ENCODE data around the gene CLEC14A. TPM values are rescaled to one million over a fixed set of nuclear protein-coding genes. Genes with fewer than 3 reads are reported as not detected.

The CLEC14A gene
- total and polyA plus RNA-seq, 2 donors (not counting 1 experiment from before 2014, with no cell fraction given), result not detected

GRCh38 chr14:38290601-38291188, 34.8 kb upstream of the CLEC14A start:
- H3K36me3 ChIP-seq (replicated peaks in 1 of 2; ENCODE audit: control extremely low read depth in 1 of 2, control insufficient read depth in 1 of 2, extremely low read depth in 1 of 2, insufficient read depth in 2 of 2, low read length in 1 of 2), result no peaks in the 10 kb centered on the region
- Mint-ChIP-seq H3K27ac (no peak overlapping the region), H3K9me3 (ENCODE audit: insufficient read depth) (no peaks in the 10 kb centered on the region), H3K4me1 (no peaks in the 10 kb centered on the region), H3K27me3 (no peaks in the 10 kb centered on the region), H3K4me3 (no peak overlapping the region)
- ATAC-seq (ENCODE audit: low read depth), result no peak
- H3K27ac ChIP-seq (ENCODE audit: low read length in 2 of 2), result no peak overlapping the region
- no peaks in the 10 kb centered on the region for H3K79me2 ChIP-seq (ENCODE audit: control insufficient read depth, insufficient read depth, low read length)
- H3K9ac ChIP-seq (ENCODE audit: low read length), result no peak overlapping the region
- H3K27me3 ChIP-seq (replicated peaks in 1 of 4; ENCODE audit: control extremely low read depth in 1 of 4, control insufficient read depth in 3 of 4, insufficient read depth in 4 of 4, low read length in 3 of 4), result no peaks in the 10 kb centered on the region
- no peak overlapping the region for H3K4me2 ChIP-seq (replicated peaks; ENCODE audit: low read depth, low read length, poor library complexity, severe bottlenecking)
- no peaks in the 10 kb centered on the region for H4K20me1 ChIP-seq (ENCODE audit: control insufficient read depth, insufficient read depth, low read length, poor library complexity, severe bottlenecking)
- TF ChIP-seq EZH2 (IDR thresholded peaks at IDR 0.05; ENCODE audit: borderline replicate concordance, insufficient read depth, low read depth, low read length, poor library complexity, severe bottlenecking) (no peak), CTCF (IDR thresholded peaks at IDR 0.05) (no peak)
- 60% methylated on average over 1 of the region's 5 CpGs for WGBS (ENCODE audit: insufficient coverage)
- no peak overlapping the region for H2AFZ ChIP-seq (ENCODE audit: insufficient read depth, low read depth, low read length, poor library complexity, severe bottlenecking)
- CTCF ChIA-PET, result no interaction called here
- no peaks in the 10 kb centered on the region for H3K4me1 ChIP-seq (ENCODE audit: control insufficient read depth in 2 of 2, insufficient read depth in 2 of 2, low read length in 2 of 2)
- intact Hi-C loops (cut with micrococcal nuclease), result no loop called here
- DNase-seq, result no peak
- no peak overlapping the region for H3K4me3 ChIP-seq (ENCODE audit: control extremely low read depth in 1 of 5, extremely low read depth in 1 of 5, insufficient read depth in 1 of 5, low read depth in 2 of 5, low read length in 4 of 5)
- POLR2A ChIA-PET, result no interaction called here
- H3K9me3 ChIP-seq (ENCODE audit: control extremely low read depth in 1 of 3, control insufficient read depth in 2 of 3, insufficient read depth in 1 of 3, low read length in 2 of 3), result peaks cover 0 to 1% (median 0%) of the 10 kb centered on the region in 3 donors

GRCh38 chr14:38286452-38286851, 30.6 kb upstream of the CLEC14A start:
- CTCF ChIA-PET, result no interaction called here

More at GRCh38 chr14:38286452-38286851, 30.6 kb upstream of the CLEC14A start:
- no peak for TF ChIP-seq EZH2 (IDR thresholded peaks at IDR 0.05; ENCODE audit: borderline replicate concordance, insufficient read depth, low read depth, low read length, poor library complexity, severe bottlenecking)
- TF ChIP-seq CTCF (IDR thresholded peaks at IDR 0.05), result no peak
- Mint-ChIP-seq H3K27me3 (no peaks in the 10 kb centered on the region), H3K9me3 (ENCODE audit: insufficient read depth) (no peaks in the 10 kb centered on the region), H3K27ac (no peak overlapping the region), H3K4me1 (no peaks in the 10 kb centered on the region), H3K4me3 (no peak overlapping the region)
- Histone ChIP-seq H3K27me3 (replicated peaks in 1 of 4; ENCODE audit: control extremely low read depth in 1 of 4, control insufficient read depth in 3 of 4, insufficient read depth in 4 of 4, low read length in 3 of 4) (no peaks in the 10 kb centered on the region), H3K4me2 (replicated peaks; ENCODE audit: low read depth, low read length, poor library complexity, severe bottlenecking) (no peak overlapping the region), H3K4me3 (ENCODE audit: control extremely low read depth in 1 of 5, extremely low read depth in 1 of 5, insufficient read depth in 1 of 5, low read depth in 2 of 5, low read length in 4 of 5) (no peak overlapping the region), H3K79me2 (ENCODE audit: control insufficient read depth, insufficient read depth, low read length) (no peaks in the 10 kb centered on the region), H4K20me1 (ENCODE audit: control insufficient read depth, insufficient read depth, low read length, poor library complexity, severe bottlenecking) (no peaks in the 10 kb centered on the region), H3K36me3 (replicated peaks in 1 of 2; ENCODE audit: control extremely low read depth in 1 of 2, control insufficient read depth in 1 of 2, extremely low read depth in 1 of 2, insufficient read depth in 2 of 2, low read length in 1 of 2) (no peaks in the 10 kb centered on the region), H3K9ac (ENCODE audit: low read length) (no peak overlapping the region), H3K9me3 (ENCODE audit: control extremely low read depth in 1 of 3, control insufficient read depth in 2 of 3, insufficient read depth in 1 of 3, low read length in 2 of 3) (peaks cover 0 to 1% (median 0%) of the 10 kb centered on the region in 3 donors), H2AFZ (ENCODE audit: insufficient read depth, low read depth, low read length, poor library complexity, severe bottlenecking) (no peak overlapping the region), H3K27ac (ENCODE audit: low read length in 2 of 2) (no peak overlapping the region), H3K4me1 (ENCODE audit: control insufficient read depth in 2 of 2, insufficient read depth in 2 of 2, low read length in 2 of 2) (no peaks in the 10 kb centered on the region)
- intact Hi-C loops (cut with micrococcal nuclease), result no loop called here
- ATAC-seq (ENCODE audit: low read depth) (no peak), DNase-seq (no peak)
- POLR2A ChIA-PET, result no interaction called here
